Vagina (tissue), 2 donors: ENCODE data around the gene ROGDI.

Experiments used
- POLR2A ChIP-seq, 2 donors: fragments of 450-650 bp; IDR thresholded peaks; one replicate each; pipeline ENCODE4 v1.6.1; 2017; ENCODE audit warnings: antibody characterized with exemption in 2 of 2, mild to moderate bottlenecking in 2 of 2, moderate library complexity in 2 of 2
- POLR2AphosphoS5 ChIP-seq, 2 donors: sonication (generic); formaldehyde crosslinking; IDR thresholded peaks; one replicate each; pipeline ENCODE4 v1.9.0; 2017; ENCODE audit warnings: antibody characterized with exemption in 2 of 2, mild to moderate bottlenecking in 2 of 2, low read depth in 1 of 2; ENCODE audit not compliant: insufficient read depth in 1 of 2
- TF ChIP-seq, protein P1 (sequence below), 3 experiments: fragments of 450-650 bp in 2 of 3; fragments of 200-600 bp in 1 of 3; sonication (generic) in 1 of 3; IDR thresholded peaks; one replicate each; pipeline ENCODE4 v1.5.1; 2017 to 2019; ENCODE audit warnings: antibody characterized with exemption in 3 of 3, mild to moderate bottlenecking in 2 of 3, moderate library complexity in 2 of 3

- TF ChIP-seq, protein P1, sequence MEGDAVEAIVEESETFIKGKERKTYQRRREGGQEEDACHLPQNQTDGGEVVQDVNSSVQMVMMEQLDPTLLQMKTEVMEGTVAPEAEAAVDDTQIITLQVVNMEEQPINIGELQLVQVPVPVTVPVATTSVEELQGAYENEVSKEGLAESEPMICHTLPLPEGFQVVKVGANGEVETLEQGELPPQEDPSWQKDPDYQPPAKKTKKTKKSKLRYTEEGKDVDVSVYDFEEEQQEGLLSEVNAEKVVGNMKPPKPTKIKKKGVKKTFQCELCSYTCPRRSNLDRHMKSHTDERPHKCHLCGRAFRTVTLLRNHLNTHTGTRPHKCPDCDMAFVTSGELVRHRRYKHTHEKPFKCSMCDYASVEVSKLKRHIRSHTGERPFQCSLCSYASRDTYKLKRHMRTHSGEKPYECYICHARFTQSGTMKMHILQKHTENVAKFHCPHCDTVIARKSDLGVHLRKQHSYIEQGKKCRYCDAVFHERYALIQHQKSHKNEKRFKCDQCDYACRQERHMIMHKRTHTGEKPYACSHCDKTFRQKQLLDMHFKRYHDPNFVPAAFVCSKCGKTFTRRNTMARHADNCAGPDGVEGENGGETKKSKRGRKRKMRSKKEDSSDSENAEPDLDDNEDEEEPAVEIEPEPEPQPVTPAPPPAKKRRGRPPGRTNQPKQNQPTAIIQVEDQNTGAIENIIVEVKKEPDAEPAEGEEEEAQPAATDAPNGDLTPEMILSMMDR (IDR thresholded peaks at IDR 0.05) = no peak
- TF ChIP-seq POLR2A (IDR thresholded peaks at IDR 0.05) (peak in 1 of 2 donors; percentile 77), POLR2AphosphoS5 (IDR thresholded peaks at IDR 0.05; ENCODE audit: insufficient read depth in 1 of 2, low read depth in 1 of 2) (peak; percentile 92 to 94)
These were observed 33.7 kb downstream of the ROGDI start for GRCh38 chr16:4768549-4769305.
